Heart left ventricle (tissue), 13 donors: ENCODE results near the gene SEMA6A.

Experiments
- CTCF ChIP-seq, 12 donors: fragments of 200-600 bp; sonication (generic) in 4 of 12; IDR thresholded peaks; one replicate each; pipeline versions ENCODE4 v1.5.0 to v1.8.0; 2018 to 2022; ENCODE audit warnings: antibody characterized with exemption in 12 of 12, mild to moderate bottlenecking in 5 of 12
- POLR2A ChIP-seq, 2 donors: fragments of 450-650 bp; IDR thresholded peaks; one replicate each; pipeline ENCODE4 v1.6.1; 2017; ENCODE audit warnings: antibody characterized with exemption in 2 of 2, mild to moderate bottlenecking in 2 of 2, moderate library complexity in 2 of 2
- donor health status: ischemic (EF 13 %, LVEDD 7.1; RV severe dilation, severe dysfunction).
- donor health status: DM: no; HTN: yes; CAD: no.
- donor health status: DM: no; HTN: no; CAD: no.
- donor health status: ischemic (EF 25% LVEDD 6.9; RV normal size, moderate dysfunction).
- donor health status: ischemic (EF 25% LVEDD 5.7; RV mildly dilated, moderate dysfunction).
- donor health status: ischemic (EF 35%, LVEDD 5.7; RV mildly dilated, moderate dysfunction).
- donor health status: nonischemic (EF 11% LVEDD 7.7; RV severe dilation, severe dysfunction).
- donor health status: DM: yes; HTN: yes; CAD: no.
- donor health status: PGD.
- donor health status: ischemic (EF 29% LVEDD 5.4; RV normal size, mild dysfunction).
- donor health status: nonischemic (EF 23%, LVEDD 6.1; RV moderate dilation, normal function).

GRCh38 chr5:116564756-116565490, 9.7 kb downstream of the SEMA6A start:
- TF ChIP-seq POLR2A (IDR thresholded peaks at IDR 0.05) (no peak), CTCF (IDR thresholded peaks at IDR 0.05) (no peak)
